ENCODE results near the gene F7. TPM values are rescaled to one million over a fixed set of nuclear protein-coding genes. Genes with fewer than 3 reads are reported as not detected.

The F7 gene
- total RNA-seq, 2 experiments from 2014 or later: not detected

Other genes starting within 250 kb of the F7 start
- gene MCF2L, start 136.6 kb upstream of the F7 start, total RNA-seq: 1 to 10 TPM; 1.2 to 1.4 TPM
- not detected for gene F10, start 17.0 kb downstream of the F7 start, total RNA-seq
- under 1 TPM in 1 of 2 experiments, not detected in 1; 0.19 TPM for gene PROZ, start 52.9 kb downstream of the F7 start, total RNA-seq
- 10 to 100 TPM; 65.5 to 69.8 TPM for gene PCID2, start 102.9 kb downstream of the F7 start, total RNA-seq
- gene CUL4A, start 103.8 kb downstream of the F7 start, total RNA-seq: 10 to 100 TPM; 81.2 to 84.6 TPM
- 10 to 100 TPM; 84.1 to 91.6 TPM for gene LAMP1, start 191.4 kb downstream of the F7 start, total RNA-seq